ENCODE measurements around the gene PTPN1.
"Not testable (repeated sequence)": the region's sequence is repeated elsewhere in the genome, so short reads cannot be mapped to it uniquely, and the experiment has no call there.

- TF ChIP-seq, protein P1, sequence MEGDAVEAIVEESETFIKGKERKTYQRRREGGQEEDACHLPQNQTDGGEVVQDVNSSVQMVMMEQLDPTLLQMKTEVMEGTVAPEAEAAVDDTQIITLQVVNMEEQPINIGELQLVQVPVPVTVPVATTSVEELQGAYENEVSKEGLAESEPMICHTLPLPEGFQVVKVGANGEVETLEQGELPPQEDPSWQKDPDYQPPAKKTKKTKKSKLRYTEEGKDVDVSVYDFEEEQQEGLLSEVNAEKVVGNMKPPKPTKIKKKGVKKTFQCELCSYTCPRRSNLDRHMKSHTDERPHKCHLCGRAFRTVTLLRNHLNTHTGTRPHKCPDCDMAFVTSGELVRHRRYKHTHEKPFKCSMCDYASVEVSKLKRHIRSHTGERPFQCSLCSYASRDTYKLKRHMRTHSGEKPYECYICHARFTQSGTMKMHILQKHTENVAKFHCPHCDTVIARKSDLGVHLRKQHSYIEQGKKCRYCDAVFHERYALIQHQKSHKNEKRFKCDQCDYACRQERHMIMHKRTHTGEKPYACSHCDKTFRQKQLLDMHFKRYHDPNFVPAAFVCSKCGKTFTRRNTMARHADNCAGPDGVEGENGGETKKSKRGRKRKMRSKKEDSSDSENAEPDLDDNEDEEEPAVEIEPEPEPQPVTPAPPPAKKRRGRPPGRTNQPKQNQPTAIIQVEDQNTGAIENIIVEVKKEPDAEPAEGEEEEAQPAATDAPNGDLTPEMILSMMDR (conservative IDR thresholded peaks at IDR 0.05; ENCODE audit: low read depth in 2 of 2): not testable (repeated sequence)
- not testable (repeated sequence) for TF ChIP-seq POLR2AphosphoS5 (IDR thresholded peaks at IDR 0.05; ENCODE audit: low read depth); EZH2 (IDR thresholded peaks at IDR 0.05; ENCODE audit: low read depth, unreplicated experiment)
- TF ChIP-seq, protein P2, sequence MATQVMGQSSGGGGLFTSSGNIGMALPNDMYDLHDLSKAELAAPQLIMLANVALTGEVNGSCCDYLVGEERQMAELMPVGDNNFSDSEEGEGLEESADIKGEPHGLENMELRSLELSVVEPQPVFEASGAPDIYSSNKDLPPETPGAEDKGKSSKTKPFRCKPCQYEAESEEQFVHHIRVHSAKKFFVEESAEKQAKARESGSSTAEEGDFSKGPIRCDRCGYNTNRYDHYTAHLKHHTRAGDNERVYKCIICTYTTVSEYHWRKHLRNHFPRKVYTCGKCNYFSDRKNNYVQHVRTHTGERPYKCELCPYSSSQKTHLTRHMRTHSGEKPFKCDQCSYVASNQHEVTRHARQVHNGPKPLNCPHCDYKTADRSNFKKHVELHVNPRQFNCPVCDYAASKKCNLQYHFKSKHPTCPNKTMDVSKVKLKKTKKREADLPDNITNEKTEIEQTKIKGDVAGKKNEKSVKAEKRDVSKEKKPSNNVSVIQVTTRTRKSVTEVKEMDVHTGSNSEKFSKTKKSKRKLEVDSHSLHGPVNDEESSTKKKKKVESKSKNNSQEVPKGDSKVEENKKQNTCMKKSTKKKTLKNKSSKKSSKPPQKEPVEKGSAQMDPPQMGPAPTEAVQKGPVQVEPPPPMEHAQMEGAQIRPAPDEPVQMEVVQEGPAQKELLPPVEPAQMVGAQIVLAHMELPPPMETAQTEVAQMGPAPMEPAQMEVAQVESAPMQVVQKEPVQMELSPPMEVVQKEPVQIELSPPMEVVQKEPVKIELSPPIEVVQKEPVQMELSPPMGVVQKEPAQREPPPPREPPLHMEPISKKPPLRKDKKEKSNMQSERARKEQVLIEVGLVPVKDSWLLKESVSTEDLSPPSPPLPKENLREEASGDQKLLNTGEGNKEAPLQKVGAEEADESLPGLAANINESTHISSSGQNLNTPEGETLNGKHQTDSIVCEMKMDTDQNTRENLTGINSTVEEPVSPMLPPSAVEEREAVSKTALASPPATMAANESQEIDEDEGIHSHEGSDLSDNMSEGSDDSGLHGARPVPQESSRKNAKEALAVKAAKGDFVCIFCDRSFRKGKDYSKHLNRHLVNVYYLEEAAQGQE (IDR thresholded peaks at IDR 0.05; ENCODE audit: unreplicated experiment): not testable (repeated sequence)
These were observed 110.3 kb downstream of the PTPN1 start for GRCh38 chr20:50620459-50620858.

Measured in GM23338 (cell line).